ENCODE data around the gene ARHGAP24.

- TF ChIP-seq POLR2AphosphoS5 (IDR thresholded peaks at IDR 0.05; ENCODE audit: low read depth, low read length) = no peak
- no peak for TF ChIP-seq TAF1 (IDR thresholded peaks at IDR 0.05; ENCODE audit: borderline replicate concordance, insufficient read depth, low read length)
- TF ChIP-seq REST (IDR thresholded peaks at IDR 0.05; ENCODE audit: insufficient read depth in 1 of 2, low read depth in 2 of 2, low read length in 2 of 2) = no peak
- TF ChIP-seq SIN3A (IDR thresholded peaks at IDR 0.05; ENCODE audit: borderline replicate concordance, insufficient read depth, low read length) = no peak
- no peak for TF ChIP-seq FOXP2 (optimal IDR thresholded peaks at IDR 0.05; ENCODE audit: borderline replicate concordance, extremely low read depth, extremely low read length, insufficient read depth)
Observed at GRCh38 chr4:85808864-85809263, 333.9 kb downstream of the ARHGAP24 start.
